Activated CD8-positive, alpha-beta memory T cell treated with anti-CD3 and anti-CD28 coated beads, Interleukin-2, amount 50 U/mL, for 48 hours (primary cell): ENCODE results near the gene CHST2.
A peak's percentile ranks its signal among the peaks of the same experiment; 100 is the strongest.
"Not testable (repeated sequence)": the region's sequence is repeated elsewhere in the genome, so short reads cannot be mapped to it uniquely, and the experiment has no call there.

Experiments used
- DNase-seq: peaks from one replicate; pipeline ENCODE4 v3.0.0-alpha.2; 2020

The CHST2 gene

DNA sequence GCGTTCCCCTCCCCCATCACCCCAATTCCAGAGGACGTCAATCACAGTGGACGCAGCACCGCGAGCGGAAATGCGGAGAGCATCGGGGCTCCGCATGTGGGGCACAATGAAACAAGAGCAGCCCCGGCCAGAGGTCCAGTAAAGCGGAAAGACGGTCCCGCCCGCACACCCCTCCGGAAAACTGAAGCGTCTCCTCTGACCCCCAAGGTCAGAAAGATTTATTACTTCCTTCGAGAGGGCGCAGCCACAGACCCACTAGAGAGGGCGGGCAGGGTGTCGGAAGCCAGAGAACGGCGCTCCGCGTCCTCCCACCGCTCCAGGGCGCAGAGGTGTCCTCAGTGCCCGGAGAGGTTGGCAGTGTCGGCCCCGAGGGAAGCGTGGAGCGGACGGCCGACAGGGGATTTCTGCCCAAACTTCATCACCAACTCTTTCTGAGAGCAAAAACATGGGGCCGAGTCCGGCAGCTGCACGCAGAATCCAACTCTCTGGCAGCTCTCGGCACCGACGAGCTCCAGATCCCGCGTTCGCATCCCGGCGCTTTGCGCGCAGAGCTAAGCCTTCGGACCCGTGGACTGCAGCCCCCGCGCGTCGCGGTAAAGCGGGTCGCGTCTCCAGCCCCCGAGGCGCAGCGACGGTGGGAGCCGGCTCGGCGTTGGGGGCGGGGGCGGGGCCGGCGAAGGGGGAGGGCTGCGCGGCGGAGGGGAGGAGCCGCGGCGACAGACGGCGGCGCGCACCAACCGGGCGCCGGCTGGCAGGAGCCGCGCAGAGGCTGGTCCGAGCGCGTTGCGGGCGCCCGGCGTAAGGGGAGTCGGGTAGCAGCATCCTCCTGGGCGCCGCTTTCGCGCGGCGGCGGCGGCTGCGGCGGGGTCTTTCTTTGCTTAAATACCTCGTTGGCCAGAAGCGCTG, at the start of gene CHST2:
TSS of gene CHST2 (plus strand) at position 763 of the 906 bp plus-strand sequence. CDS start 1,046 bp downstream, outside the sequence.
- DNase-seq: peak; percentile 86

DNA sequence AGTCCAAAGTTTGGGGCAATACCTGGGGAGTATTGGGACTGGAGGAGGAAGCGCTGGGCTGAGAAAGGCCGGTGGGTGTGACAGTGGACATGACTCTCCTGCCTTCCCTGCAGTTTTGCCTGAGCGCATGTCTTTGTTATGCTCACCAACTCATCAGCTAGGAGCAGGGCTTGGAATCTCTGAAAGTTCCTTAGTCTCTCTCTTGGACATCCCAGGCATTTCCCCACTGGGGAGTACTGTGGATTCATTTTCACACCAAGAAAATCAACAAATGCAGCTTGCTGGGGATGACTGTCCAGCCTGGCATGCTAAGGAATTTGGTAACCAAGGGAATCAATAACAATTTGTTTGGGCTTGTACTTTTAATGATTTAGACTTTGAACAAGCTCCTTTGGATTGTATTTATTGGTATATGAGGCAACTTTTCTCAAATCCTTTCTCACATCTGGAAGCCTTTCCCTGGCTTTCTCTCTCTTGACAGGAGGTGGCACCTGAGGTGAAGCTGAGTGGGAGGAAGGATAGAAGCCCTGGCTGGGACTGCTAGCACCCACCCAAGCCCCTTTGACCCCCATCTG, 48.5 kb upstream of the CHST2 start:
- no peak for DNase-seq

- DNase-seq: no peak
These were observed 47.8 kb upstream of the CHST2 start for GRCh38 chr3:143071776-143072175.

DNA sequence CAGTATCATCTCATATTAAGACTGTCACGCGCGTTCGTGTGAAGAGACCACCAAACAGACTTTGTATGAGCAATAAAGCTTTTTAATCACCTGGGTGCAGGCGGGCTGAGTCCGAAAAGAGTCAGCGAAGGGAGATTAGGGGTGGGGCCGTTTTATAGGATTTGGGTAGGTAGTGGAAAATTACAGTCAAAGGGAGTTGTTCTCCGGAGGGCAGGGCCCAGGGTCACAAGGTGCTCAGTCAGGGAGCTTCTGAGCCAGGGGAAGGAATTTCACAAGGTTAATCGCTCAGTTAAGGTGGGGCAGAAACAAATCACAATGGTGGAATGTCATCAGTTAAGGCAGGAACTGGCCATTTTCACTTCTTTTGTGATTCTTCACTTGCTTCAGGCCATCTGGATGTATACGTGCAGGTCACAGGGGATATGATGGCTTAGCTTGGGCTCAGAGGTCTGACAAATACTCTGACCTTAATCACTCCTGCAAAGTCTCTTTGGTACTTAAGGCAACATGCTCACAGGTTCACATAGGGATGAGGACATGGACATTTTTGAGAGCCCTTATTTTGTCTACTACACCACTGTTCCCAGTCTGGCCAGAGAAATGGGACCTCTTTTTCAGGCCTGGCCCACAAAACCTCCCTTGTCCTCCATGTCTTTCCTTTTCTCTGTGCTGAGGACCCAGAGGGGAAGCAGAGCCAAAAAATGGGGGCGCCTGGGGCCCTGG, 47.1 kb upstream of the CHST2 start:
- not testable (repeated sequence) for DNase-seq

- not testable (repeated sequence) for DNase-seq
These were observed 46.0 kb upstream of the CHST2 start for GRCh38 chr3:143073541-143073940.

- not testable (repeated sequence) for DNase-seq
These were observed 45.6 kb upstream of the CHST2 start for GRCh38 chr3:143073983-143074382.

GRCh38 chr3:143078883-143079282, 40.7 kb upstream of the CHST2 start:
- DNase-seq: no peak

DNA sequence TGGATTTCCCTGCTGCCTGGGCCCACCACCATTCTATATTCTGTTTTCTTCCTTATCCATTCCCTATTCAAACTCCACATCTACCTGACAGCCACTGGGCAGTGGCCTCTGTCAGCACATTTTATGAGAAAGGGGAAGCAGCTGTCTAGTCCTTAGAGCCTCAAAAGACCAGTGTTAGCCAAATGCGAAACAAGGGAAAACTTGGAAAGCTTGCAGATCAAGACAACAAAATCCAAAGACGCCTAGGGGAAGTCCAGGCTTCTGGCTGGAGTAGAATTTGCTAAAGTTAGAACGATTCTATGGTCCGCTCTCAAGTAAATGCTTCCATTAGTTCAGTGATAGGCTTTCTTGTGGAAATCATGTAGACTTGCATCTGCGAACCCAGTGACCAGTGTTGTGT, 39.4 kb upstream of the CHST2 start:
- DNase-seq: no peak

DNA sequence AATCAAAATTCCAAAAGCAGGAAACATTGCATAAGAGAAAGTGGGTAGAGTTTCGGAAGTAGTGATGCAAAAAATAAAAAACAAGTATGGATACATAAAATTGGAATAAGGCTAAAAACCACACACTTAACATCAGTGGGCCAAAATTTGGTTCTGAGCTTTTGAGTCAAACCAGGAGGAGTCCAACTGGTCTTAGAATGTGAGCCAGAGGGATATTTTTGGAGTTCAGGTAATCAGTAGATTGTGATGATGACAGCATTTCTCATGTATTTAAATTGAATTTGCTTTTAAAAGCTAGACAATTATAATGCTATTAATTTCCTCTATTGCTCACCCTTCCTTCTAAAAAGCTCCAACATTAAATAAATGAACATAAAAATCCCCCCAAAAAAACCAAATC, 38.2 kb upstream of the CHST2 start:
- no peak for DNase-seq

DNA sequence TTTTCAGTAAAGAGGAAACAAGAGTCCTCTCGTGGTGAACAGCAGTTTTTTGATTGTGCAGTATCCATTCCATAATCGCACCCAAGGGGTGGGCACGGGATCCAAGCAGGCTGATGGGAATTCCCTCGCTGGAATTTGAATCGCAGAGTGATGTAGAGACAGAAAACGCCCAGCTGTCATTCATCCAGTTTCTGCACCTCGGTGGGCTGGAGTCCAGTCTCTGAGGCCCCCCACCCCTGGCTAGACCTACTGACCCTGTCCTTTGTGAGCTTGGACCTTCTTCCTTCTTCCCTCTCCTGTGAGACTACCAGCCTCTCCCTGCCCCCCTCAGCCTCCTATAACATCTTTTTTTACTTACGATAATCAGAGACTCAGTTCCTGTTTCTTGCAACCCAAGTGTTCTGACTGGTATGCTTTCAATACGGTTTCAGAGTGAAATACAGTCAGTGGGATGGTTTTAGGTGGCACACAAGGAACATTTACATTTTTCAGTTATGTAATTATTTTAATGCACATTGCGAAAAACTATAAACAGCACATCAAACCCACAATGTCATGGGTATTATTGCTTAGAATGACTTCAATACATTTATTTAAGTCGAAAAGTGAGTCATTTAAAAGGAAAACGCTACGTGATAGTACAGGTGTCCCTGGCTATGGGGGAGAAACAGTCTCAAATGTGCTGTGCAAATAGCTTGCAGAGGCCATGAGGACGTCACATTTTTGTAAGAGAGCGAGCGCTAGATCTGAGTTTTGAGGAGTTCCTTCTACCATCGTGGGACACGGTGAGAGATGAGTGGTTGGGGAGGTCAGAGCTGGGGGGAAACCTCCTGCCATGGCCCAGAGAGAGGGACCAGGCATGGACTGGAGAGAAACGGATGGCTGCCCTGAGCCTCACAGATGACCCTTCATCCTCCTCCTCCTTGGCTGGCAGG, 37.5 kb upstream of the CHST2 start:
- no peak for DNase-seq

DNA sequence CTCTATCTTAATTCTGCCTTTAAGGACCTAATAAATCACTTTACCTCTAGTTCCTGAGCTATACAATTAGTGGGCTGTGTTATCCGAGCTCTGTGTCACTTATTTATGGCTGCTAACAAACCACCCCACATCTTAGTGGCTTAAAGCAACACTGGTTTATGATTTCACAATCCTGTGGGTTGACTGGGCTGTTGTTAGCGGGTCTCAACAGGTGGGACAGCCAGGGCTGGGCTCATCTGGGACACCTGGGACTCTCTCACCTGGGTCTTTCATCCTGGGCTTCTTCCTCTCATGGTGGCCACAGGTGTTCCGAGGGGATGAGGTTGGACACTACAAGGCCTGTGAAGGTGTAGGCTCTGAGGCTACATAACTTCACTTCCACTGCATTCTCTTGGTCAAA, 35.8 kb upstream of the CHST2 start:
- no peak for DNase-seq

DNA sequence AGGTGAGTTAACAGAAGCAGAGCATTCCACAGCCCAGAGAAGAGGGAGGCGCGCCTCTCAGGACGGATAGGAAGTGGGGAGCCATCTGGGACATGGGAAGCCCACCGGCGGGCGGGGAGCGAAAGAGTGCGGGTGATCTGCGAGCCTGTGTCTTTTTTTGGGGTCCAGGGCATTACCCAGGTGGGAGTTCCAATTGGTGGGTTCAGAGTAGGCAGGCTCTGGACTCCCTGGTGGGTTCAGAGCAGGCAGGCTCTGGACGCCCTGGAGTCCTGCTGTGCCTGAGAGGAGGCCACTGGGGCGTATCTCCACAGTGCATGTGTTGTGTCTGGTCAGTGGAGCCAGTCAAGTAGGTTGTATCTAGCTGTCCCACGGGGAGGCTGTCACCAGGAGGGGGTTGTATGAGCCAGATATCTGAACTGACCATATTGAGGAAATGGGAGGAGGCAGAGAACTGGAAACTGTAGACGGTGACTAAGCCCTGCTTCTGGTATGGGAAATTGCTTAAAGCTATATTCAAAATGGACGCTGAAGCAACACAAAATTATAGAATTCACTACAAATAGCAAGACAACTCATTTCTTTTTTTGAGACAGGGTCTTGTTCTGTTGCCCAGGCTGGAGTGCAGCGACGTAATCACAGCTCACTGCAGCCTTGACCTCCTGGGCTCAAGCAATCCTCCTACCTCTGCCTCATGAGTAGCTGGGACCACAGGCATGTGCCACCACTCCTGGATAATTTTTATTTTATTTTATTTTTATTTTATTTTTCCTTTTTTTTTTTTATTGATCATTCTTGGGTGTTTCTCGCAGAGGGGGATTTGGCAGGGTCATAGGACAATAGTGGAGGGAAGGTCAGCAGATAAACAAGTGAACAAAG, 34.5 kb upstream of the CHST2 start:
- DNase-seq: no peak

- no peak for DNase-seq
These were observed 30.7 kb upstream of the CHST2 start for GRCh38 chr3:143088835-143089234.

- DNase-seq: no peak
These were observed 29.6 kb upstream of the CHST2 start for GRCh38 chr3:143089965-143090364.

DNA sequence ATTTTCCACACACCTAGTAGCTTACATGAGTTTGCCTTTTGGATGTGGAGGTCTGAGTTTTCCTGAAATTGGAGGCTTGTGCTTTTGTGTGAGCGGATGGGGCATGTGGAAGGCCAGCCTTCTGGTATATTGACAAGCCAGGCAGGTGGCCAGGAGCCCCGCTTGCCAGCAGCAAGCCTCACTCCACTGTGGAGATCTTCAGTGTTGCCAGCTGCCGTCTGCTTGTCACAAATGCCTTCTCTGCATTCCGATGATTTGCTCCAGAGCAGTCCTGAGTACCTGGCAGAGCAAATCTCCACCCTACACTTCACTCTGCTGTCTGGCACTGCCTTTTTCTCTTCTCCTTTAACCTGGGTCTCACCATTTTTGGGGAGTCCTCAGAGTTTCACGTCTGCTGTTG, 29.1 kb upstream of the CHST2 start:
- DNase-seq: no peak

- DNase-seq: no peak
These were observed 28.4 kb upstream of the CHST2 start for GRCh38 chr3:143090976-143091837.

GRCh38 chr3:143092191-143092590, 27.4 kb upstream of the CHST2 start:
- no peak for DNase-seq

GRCh38 chr3:143095813-143096212, 23.8 kb upstream of the CHST2 start:
- DNase-seq: no peak

DNA sequence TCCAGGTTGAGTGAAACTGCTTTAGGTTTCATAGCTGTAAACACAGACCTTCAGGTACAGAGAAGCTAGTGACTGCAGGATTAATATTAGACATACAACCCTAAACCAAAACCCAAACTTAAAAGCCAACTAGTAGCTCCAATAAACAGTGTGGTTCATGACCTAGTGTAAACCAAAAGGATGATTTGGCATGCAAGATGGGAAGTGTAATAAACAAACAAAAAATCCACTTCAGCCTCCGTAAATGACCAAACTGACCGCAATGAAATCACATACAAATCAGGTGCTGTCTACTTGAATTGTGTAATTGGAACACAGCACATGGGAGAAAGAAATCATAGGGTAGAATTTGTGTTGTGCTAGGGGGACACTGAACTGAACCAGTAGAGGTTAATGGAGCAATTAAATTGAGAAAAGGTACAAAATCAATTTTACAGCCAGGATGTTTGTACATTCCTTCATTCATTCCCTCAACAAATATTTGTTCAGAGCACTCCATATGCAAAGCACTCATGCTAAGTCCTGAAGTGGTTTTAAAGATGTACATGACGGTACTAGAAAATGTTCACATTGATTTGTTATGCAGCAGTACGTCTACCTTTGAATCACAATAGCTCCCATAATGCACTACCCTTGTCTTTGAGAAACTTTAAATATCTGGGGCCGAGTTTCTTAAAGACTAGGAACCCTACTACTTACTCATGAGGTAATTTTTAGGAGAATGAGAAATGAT, 21.4 kb upstream of the CHST2 start:
- DNase-seq: no peak

DNA sequence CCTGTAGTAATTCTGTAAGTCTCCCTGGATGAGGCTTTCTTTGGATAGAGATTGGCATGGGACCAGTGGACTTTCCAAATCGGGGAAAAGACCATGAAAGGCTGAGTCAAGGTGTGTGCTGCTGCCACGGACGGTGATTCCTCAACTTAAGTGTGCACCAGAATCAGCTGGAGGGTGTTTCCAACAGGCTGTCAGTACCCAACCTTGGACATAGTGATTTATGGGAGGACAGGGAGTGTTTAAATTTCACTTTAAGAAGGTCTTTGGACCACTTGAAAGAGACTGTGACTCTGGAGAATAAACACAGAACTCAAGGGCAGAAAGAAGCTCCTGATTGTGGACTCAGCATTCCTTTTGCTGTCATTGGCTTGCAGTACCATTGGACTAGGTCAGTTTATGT, 20.4 kb upstream of the CHST2 start:
- DNase-seq: no peak
